Erythroblast (primary cell): ENCODE measurements around the gene MORN2.

Experiments used
- GATA1 ChIP-seq: IDR thresholded peaks from 2 replicates; pipeline ENCODE4 v1.6.1; 2011; ENCODE audit warnings: low read depth, mild to moderate bottlenecking, control low read depth, low read length, moderate library complexity
- POLR2A ChIP-seq: IDR thresholded peaks from 2 replicates; pipeline ENCODE4 v1.6.1; 2011; ENCODE audit warnings: mild to moderate bottlenecking, low read length

DNA sequence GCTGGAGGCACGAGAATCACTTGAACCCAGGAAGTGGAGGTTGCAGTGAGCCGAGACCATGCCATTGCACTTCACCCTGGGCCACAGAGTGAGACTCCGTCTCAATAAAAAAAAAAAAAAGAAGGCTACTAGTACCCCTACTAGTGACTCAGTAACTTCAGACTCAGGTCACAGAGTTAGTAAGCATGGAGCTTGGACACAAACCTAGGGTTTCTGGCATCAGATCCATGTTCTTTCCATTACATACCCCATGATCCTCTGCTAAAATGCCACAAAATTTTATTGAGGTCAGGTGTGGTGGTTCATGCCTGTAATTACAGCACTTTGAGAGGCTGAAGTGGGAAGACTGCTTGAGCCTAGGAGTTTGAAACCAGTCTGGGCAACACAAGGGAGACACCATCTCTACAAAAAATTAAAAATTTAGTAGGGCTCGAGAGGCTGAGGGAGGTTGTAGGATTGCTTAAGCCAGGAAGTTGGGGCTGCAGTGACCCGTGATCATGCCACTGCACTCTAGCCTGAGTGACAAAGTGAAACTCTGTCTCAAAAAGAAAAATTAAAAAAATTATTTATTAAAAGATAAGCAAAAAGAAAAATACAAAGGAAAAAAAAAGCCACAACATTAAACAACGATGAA lies 45.1 kb upstream of the MORN2 start:
- no peak for TF ChIP-seq POLR2A
- TF ChIP-seq GATA1: no peak
